Fibroblast of mammary gland (primary cell): Measurements from ENCODE around the gene PTPRJ.
"Not testable (repeated sequence)": the region's sequence is repeated elsewhere in the genome, so short reads cannot be mapped to it uniquely, and the experiment has no call there.

Source experiments
- DNase-seq: peaks from one replicate; pipeline ENCODE4 v3.0.0-alpha.2; 2010; ENCODE audit warnings: low read depth
- H3K4me3 ChIP-seq: 2 replicates; pipeline ENCODE4 v1.5.1; 2011; ENCODE audit warnings: low read depth, mild to moderate bottlenecking, low read length, moderate library complexity; ENCODE audit not compliant: control insufficient read depth
- CTCF ChIP-seq: conservative IDR thresholded peaks from 2 replicates; pipeline ENCODE4 v1.5.1; 2011; ENCODE audit warnings: low read depth, low read length, inconsistent platforms; ENCODE audit not compliant: control insufficient read depth, insufficient read depth

PTPRJ gene

DNA sequence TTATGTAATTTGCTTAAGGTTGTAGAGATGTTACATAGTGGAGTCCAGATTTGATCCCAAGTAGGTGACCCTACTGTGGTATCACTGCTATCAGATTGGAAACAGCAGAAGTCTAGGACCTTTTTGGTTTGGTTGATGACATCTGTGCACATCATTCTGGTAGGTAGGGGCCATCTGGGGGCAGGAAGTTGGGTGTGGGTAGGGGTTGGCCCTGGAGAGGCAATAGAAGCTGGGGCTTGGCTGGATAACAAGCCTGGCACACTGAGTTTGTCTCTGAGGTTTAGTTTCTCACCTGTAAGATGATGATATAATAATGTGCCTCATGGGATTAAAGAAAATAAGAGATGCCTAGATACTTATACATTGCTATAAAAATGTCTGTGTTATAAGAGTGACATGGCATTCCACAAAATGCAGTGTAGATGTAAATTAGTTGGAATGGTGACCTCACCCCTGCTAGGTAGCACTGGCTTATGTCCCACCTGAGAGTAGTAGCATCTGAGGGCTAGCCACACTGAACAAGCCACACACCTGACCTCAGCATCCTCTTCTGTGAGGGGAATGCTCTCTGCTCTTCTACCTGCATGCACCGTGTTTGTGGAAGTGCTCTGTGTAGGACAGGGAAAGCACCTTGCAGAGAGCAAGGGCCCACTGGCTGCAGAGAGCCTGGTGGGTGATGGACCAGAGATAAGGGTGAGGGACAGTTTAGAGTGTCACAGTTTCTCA lies 36.9 kb downstream of the PTPRJ start:
- no peak for DNase-seq
- no peak overlapping the region for H3K4me3 ChIP-seq
- TF ChIP-seq CTCF: no peak

GRCh38 chr11:48017831-48018527 lies 37.6 kb downstream of the PTPRJ start:
- H3K4me3 ChIP-seq: no peak overlapping the region
- DNase-seq: no peak
- TF ChIP-seq CTCF: no peak

DNA sequence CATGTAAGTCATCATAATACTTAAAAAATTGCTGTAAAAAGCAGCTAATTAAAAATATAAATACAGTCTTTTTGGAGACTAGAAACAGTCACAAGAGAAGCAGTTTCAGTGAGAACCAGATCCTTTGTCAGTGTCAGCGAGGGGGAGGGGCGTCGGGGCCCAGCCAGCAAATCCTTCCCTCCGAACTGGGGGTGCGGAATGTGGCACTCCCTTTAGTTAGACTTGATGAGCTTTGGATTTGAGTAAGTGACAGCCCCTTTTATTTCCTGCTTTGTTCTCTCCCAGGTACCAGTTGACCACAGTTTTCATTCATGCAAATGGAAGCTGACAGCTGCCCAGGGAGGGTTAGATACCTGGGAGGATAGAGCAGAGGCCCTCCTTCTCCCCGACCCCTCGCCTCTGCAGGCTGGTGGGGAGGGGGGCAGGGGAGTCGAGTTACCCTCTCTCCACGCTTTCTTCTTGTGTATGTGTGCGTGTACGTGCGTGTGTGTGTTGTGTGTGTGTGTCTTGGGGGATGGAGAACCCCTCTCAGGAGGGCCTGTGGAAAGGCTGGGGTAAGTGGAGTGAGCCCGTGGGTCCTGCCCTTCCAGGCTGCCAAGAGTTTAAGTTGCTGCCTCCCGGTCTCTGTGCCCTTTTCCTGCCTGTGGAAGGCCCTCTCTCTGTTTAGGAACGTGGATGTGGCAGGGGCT lies 38.3 kb downstream of the PTPRJ start:
- TF ChIP-seq CTCF: no peak
- no peak overlapping the region for H3K4me3 ChIP-seq
- DNase-seq: no peak

DNA sequence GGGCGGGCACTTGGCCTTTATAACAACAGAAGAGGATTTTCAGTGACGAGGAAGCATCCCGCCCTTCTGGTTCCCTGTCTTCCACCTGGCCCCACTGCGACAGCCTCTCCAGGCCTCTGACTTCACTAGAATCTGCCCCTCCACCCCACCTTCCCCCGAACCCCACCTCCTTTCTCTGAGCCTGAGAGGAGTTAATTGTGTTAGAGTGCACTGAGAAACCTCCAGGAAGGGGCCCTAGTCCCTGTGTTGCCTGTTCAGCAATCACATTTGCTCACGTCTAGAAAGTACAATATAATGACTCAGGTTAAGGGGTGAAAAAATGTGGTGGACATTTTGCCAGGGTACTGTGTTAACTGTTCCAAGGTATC lies 38.8 kb downstream of the PTPRJ start:
- TF ChIP-seq CTCF: no peak
- no peak for DNase-seq
- no peak overlapping the region for H3K4me3 ChIP-seq

- no peak for TF ChIP-seq CTCF
- no peak for DNase-seq
- no peak overlapping the region for H3K4me3 ChIP-seq
Observed at GRCh38 chr11:48019595-48019994, 39.2 kb downstream of the PTPRJ start.

- H3K4me3 ChIP-seq: no peak overlapping the region
- no peak for DNase-seq
- TF ChIP-seq CTCF: no peak
Observed at GRCh38 chr11:48020092-48020755, 39.9 kb downstream of the PTPRJ start.

GRCh38 chr11:48021201-48021820 lies 41.0 kb downstream of the PTPRJ start:
- not testable (repeated sequence) for H3K4me3 ChIP-seq, DNase-seq
